Panc1 (cell line): ENCODE results near the gene KLF5.

Experiments
- POLR2AphosphoS5 ChIP-seq: IDR thresholded peaks from 2 replicates; pipeline ENCODE4 v1.6.1; 2012; ENCODE audit warnings: mild to moderate bottlenecking, low read depth, low read length, moderate library complexity
- TF ChIP-seq, protein P1 (sequence below): fragments of 450-650 bp; IDR thresholded peaks from 2 replicates; pipeline ENCODE4 v1.5.1; 2017; ENCODE audit warnings: mild to moderate bottlenecking

GRCh38 chr13:73058064-73058313 lies 816 bp upstream of the KLF5 start:
- no peak for TF ChIP-seq POLR2AphosphoS5
- TF ChIP-seq, protein P1, sequence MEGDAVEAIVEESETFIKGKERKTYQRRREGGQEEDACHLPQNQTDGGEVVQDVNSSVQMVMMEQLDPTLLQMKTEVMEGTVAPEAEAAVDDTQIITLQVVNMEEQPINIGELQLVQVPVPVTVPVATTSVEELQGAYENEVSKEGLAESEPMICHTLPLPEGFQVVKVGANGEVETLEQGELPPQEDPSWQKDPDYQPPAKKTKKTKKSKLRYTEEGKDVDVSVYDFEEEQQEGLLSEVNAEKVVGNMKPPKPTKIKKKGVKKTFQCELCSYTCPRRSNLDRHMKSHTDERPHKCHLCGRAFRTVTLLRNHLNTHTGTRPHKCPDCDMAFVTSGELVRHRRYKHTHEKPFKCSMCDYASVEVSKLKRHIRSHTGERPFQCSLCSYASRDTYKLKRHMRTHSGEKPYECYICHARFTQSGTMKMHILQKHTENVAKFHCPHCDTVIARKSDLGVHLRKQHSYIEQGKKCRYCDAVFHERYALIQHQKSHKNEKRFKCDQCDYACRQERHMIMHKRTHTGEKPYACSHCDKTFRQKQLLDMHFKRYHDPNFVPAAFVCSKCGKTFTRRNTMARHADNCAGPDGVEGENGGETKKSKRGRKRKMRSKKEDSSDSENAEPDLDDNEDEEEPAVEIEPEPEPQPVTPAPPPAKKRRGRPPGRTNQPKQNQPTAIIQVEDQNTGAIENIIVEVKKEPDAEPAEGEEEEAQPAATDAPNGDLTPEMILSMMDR = no peak
